Measurements from ENCODE around the gene GALNS. TPM values are rescaled to one million over a fixed set of nuclear protein-coding genes. Genes with fewer than 3 reads are reported as not detected.
A peak's percentile ranks its signal among the peaks of the same experiment; 100 is the strongest.

GALNS gene
- total and polyA plus RNA-seq, 2 donors (not counting 1 experiment from before 2014, with no cell fraction given), result 45.5 to 68.4 TPM

DNA sequence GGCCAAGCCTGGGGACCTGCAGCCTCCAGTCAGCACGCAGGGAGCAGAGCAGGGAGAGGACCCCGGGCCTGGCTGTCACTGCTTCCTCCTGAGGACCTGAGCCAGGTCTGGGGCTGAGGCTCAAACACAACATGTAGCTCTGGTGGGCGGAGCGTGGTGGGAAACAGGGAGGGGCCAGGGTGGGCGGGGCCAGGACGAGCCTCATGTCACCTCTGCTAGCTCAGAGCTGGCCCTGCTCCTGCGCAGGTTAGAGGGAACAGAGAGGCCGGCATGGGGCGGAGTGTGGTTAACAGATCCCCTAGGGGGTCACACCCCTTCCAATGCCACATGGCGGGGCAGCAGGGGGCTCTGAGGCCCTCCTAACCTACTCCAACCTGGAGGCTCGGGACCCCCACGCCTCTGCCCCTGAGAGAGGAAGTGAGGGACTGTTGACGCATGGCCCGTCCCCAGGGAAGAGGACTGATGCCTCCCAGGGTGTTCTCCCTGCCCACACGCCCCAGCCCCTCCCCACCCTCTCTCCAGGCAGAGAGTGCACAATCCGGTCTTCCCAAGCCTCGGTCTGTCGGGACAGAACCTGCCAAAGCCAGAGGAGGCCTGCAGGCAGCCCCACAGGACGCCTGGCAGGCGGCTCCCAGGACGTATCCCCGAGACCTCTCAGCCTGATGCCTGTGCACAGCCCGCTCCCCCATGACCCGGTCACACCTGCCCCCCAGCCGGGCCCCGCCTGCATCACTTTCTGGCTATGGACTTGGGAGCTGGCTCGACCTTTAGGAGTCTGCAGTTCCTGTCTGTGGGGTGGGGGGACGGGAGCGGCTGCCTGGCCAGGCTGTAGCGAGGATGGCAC, 86.9 kb downstream of the GALNS start:
- Mint-ChIP-seq H3K27me3 (no peaks in the 10 kb centered on the region), H3K4me1 (peaks cover 55% of the 10 kb centered on the region), H3K9me3 (ENCODE audit: insufficient read depth) (no peaks in the 10 kb centered on the region), H3K27ac (peak overlapping the region; percentile 82), H3K4me3 (peak overlapping the region; percentile 44)
- Histone ChIP-seq H3K4me1 (ENCODE audit: control insufficient read depth in 2 of 2, insufficient read depth in 2 of 2, low read length in 2 of 2) (peaks cover 52 to 70% of the 10 kb centered on the region in 2 donors), H3K9me3 (ENCODE audit: control extremely low read depth in 1 of 3, control insufficient read depth in 2 of 3, insufficient read depth in 1 of 3, low read length in 2 of 3) (no peaks in the 10 kb centered on the region), H3K9ac (ENCODE audit: low read length) (peak overlapping the region; percentile 28), H3K27ac (ENCODE audit: low read length in 2 of 2) (peak overlapping the region; percentile 24 to 43), H3K4me3 (ENCODE audit: control extremely low read depth in 1 of 5, extremely low read depth in 1 of 5, insufficient read depth in 1 of 5, low read depth in 2 of 5, low read length in 4 of 5) (peak overlapping the region in 1 of 5 experiments; percentile 4), H2AFZ (ENCODE audit: insufficient read depth, low read depth, low read length, poor library complexity, severe bottlenecking) (no peak overlapping the region), H3K27me3 (replicated peaks in 1 of 4; ENCODE audit: control extremely low read depth in 1 of 4, control insufficient read depth in 3 of 4, insufficient read depth in 4 of 4, low read length in 3 of 4) (no peaks in the 10 kb centered on the region), H4K20me1 (ENCODE audit: control insufficient read depth, insufficient read depth, low read length, poor library complexity, severe bottlenecking) (peaks cover 97% of the 10 kb centered on the region), H3K36me3 (replicated peaks in 1 of 2; ENCODE audit: control extremely low read depth in 1 of 2, control insufficient read depth in 1 of 2, extremely low read depth in 1 of 2, insufficient read depth in 2 of 2, low read length in 1 of 2) (no peaks in the 10 kb centered on the region), H3K79me2 (ENCODE audit: control insufficient read depth, insufficient read depth, low read length) (peaks cover 98% of the 10 kb centered on the region), H3K4me2 (replicated peaks; ENCODE audit: low read depth, low read length, poor library complexity, severe bottlenecking) (peak overlapping the region; percentile 74)
- TF ChIP-seq, protein P1, sequence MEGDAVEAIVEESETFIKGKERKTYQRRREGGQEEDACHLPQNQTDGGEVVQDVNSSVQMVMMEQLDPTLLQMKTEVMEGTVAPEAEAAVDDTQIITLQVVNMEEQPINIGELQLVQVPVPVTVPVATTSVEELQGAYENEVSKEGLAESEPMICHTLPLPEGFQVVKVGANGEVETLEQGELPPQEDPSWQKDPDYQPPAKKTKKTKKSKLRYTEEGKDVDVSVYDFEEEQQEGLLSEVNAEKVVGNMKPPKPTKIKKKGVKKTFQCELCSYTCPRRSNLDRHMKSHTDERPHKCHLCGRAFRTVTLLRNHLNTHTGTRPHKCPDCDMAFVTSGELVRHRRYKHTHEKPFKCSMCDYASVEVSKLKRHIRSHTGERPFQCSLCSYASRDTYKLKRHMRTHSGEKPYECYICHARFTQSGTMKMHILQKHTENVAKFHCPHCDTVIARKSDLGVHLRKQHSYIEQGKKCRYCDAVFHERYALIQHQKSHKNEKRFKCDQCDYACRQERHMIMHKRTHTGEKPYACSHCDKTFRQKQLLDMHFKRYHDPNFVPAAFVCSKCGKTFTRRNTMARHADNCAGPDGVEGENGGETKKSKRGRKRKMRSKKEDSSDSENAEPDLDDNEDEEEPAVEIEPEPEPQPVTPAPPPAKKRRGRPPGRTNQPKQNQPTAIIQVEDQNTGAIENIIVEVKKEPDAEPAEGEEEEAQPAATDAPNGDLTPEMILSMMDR (IDR thresholded peaks at IDR 0.05), result no peak
- no peak for TF ChIP-seq EZH2 (IDR thresholded peaks at IDR 0.05; ENCODE audit: borderline replicate concordance, insufficient read depth, low read depth, low read length, poor library complexity, severe bottlenecking)
- ChIA-PET POLR2A (interaction anchor here (0.5 to 2.1 kb wide), 5 partner anchors 11 to 133 kb away, joined by 3 to 7 read pairs (median 5); partner anchors contain the start of gene PIEZO1), CTCF (interaction anchor here (0.7 to 8.4 kb wide), 4 partner anchors 12 to 88 kb away, joined by 4 to 68 read pairs (median 10); partner anchors contain the start of gene PIEZO1)
- DNase-seq (peak; percentile 82), ATAC-seq (ENCODE audit: low read depth) (peak; percentile 73)
- WGBS (ENCODE audit: insufficient coverage), result 53% methylated on average over 25 of the region's 30 CpGs
- intact Hi-C loops (cut with micrococcal nuclease), result loop anchor here (1.0 to 2.0 kb wide), 2 partner anchors 11 to 25 kb away; no protein-coding TSS in a partner anchor

Data from B cell (primary cell).